ENCODE data around the gene MUC2.
"Not testable (repeated sequence)": the region's sequence is repeated elsewhere in the genome, so short reads cannot be mapped to it uniquely, and the experiment has no call there.

Gene MUC2

DNA sequence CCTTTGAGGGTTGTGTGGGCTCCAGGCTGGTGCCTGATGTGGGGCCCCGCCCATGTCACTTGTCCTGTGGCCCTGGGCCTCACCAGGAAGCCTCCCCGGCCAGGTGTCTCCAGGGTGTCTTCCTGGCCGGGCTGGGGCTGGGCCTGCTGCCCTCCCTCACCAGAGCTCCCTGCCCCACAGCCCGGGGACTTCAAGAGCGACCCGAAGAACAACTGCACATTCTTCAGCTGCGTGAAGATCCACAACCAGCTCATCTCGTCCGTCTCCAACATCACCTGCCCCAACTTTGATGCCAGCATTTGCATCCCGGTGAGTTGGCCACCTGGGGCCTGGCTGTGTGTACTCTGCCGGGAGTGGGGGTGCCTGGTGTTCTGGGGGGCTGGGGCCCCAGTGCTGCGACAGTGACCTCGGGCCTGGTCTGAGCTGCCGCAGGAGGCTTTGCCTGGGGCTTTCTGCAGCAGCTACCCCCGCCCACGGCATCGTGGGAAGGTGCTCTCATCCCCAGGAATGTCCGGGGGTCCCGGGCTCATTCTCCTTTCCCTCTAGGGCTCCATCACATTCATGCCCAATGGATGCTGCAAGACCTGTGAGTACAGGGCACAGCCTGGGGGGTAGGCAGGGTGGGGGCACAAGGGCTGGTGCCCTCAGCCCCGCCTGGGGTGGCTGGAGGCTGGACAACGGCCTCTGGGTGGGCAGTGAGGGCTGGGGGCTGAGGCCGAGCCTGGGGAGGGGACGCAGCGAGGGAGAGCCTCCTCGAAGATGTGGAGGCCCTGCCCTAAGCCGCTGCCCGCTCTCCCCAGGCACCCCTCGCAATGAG, 34.6 kb downstream of the MUC2 start:
- no peak for DNase-seq

DNA sequence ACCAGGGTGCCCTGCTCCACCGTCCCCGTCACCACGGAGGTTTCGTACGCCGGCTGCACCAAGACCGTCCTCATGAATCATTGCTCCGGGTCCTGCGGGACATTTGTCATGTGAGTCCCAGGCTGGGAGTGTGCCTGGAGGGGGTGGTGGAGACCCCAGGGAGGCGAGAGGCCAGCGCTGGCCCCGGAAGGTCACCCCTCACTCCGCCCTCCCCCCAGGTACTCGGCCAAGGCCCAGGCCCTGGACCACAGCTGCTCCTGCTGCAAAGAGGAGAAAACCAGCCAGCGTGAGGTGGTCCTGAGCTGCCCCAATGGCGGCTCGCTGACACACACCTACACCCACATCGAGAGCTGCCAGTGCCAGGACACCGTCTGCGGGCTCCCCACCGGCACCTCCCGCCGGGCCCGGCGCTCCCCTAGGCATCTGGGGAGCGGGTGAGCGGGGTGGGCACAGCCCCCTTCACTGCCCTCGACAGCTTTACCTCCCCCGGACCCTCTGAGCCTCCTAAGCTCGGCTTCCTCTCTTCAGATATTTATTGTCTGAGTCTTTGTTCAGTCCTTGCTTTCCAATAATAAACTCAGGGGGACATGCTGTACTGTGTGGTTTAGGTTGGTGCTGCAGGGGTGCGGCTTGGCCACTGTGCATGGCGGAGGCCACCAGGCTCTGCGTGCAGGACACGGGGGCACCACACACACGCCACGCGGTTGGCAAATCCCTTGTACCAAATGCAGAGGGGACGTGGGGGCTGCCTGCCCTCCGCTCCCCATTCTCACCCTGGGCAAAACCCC, 35.4 kb downstream of the MUC2 start:
- no peak for DNase-seq

GRCh38 chr11:1111545-1112212, 37.0 kb downstream of the MUC2 start:
- no peak for DNase-seq

DNA sequence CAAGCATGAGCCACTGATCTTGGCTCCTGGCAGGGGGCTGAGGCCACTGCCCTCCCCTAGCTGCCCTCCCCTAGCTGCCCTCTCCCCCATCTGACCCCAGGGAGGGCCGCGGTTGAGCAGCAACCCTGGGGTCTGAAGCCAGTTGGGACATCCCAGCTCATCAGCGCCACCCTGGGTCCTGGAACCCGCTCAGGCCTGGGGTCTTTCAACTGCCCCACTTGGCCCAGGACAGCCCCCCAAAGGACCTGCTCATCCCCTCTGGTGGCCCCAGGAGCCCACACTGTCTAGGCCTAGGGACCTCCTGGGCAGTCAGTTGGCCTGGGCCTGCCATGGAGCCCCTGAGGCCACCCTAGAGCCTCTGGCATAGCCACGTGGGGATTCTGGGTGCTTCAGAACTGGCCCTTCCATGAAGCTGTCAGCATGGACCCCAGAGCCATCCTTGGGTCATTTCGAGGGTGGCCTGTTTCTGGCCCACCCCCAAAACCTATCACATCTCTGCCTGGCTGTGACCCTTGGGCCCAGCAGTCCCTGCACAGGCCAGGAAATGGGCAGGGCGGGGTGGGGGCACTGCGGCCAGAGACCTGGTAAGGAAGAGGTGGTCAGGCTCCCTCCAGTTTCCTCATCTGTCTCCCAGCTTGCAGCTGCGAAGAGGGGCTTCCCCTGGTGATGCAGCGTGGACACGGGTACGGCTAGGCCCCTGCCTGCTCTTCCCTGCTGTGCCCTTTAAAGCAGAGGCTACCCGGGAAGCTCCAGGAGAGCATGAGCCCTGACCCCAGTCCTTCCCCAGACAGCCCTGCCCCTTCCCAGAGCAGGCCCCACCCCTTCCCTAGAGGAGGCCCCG, 37.9 kb downstream of the MUC2 start:
- no peak for DNase-seq

GRCh38 chr11:1113405-1114201, 38.9 kb downstream of the MUC2 start:
- DNase-seq, result no peak

DNA sequence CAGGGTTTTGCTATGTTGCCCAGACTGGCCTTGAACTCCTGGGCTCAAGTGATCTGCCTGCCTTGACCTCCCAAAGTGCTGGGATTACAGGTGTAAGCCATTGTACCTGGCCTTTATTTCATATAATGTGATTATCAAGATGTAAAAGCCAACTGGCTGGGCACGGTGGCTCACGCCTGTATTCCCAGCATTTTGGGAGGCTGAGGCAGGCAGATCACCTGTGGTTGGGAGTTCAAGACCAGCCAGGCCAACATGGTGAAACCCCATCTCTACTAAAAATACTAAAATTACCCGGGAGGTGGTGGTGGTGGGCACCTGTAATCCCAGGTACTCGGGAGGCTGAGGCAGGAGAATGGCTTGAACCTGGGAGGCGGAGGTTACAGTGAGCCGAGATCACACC, 40.6 kb downstream of the MUC2 start:
- not testable (repeated sequence) for DNase-seq

- no peak for DNase-seq
Measured at GRCh38 chr11:1116104-1116503, 41.4 kb downstream of the MUC2 start.

GRCh38 chr11:1116666-1117390, 42.2 kb downstream of the MUC2 start:
- no peak for DNase-seq

- DNase-seq, result no peak
Measured at GRCh38 chr11:1117992-1118391, 43.3 kb downstream of the MUC2 start.

DNA sequence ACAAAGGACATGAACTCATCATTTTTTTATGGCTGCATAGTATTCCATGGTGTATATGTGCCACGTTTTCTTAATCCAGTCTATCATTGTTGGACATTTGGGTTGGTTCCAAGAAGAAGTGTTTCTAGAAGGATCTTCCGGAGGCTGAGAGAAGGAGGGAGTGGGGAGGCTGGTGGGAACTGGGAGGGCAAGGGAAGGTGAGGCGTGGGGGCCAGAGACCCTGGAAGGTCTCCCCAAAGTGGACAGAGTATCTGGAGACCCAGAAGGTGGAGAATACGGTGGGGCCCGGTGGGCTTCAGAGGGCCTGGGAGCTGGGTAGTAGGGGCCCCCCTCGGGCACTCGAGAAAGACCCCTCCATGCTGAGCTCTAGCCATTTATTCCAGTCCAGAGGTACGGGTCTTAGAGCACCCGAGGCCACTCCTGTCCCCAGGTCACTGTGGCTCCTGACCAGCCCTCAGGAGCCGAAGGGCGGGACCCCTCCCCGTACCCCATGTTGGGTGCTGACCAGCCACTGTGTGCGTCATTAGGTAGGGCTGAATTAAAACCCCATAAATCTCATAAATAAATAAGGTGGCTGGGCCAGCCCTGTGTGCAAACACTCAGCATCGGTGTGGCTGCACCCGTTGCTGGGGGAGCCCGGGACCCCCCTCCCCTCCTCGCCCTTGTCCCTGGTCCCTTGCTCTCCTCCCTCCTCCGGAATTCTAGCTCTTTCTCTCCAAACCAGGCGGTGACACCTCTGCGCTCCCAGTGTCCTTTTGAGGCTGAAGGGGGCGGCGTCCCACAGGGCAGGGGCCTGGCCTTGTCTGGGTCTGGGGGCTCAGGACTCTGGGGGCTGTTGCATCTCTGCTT, 44.3 kb downstream of the MUC2 start:
- DNase-seq, result no peak

DNA sequence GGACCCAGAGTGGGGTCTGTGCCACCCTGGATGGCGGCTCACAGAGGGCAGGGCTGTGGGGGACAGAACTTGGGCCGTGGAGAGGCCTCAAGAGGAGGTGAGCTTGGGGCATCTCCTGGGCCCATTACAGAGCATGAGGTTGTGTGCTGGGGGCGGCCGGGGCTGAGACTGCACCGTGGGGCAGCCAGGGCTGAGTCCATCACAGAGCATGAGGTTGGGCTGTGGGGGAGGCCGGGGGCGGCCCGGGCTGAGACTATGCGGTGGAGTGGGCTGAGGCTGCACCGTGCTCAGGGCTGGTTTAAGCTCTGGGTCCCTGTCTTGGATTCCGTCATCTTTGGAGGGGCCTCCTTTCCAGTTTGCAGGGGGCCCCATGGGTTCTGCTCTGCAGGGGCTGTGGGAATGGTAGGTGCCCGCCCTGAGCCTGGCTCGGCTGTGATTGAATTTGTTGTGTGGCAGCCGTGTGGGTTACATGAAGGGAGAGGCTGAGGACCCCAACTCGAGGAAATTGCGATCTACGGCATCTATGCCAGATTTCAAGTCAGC, 45.0 kb downstream of the MUC2 start:
- no peak for DNase-seq

DNA sequence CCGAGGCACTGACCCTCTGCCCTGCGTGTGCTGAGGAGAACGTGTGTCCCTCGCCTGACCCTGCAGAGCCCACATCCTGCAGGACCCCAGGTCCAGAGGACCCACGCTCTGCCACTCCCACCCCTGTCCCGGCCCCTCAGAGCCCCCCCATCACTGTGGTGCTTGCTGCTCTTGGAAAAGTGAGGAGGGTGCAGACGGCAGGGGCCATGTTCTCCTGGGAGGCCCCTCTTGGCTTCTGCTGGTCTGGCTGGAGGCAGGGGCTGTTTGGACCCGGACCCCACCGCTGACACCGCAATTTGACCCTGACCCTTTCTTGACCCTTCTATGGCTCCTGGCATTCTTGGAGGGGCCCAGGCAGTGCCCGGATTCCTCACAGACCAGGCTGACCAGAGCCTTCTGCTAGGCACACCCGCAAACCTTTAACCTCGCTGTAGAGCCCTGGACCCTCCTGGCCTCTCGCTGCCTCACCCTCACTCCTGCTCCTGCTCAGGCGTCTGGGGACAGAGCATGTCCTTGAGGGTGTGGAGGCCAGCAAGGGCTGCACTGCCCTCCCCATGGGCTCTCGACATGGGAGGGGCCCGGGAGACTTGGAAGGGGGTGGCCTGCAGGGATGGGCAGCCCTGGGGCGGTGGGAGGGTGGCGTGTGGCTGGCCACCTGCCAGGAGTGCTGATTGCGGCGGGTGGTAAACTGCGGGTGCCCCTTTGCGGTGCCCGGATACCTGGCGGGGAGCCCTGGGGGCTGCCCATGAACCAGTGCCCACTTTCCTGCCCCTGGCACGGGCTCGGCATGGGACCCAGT, 46.1 kb downstream of the MUC2 start:
- no peak for DNase-seq

DNA sequence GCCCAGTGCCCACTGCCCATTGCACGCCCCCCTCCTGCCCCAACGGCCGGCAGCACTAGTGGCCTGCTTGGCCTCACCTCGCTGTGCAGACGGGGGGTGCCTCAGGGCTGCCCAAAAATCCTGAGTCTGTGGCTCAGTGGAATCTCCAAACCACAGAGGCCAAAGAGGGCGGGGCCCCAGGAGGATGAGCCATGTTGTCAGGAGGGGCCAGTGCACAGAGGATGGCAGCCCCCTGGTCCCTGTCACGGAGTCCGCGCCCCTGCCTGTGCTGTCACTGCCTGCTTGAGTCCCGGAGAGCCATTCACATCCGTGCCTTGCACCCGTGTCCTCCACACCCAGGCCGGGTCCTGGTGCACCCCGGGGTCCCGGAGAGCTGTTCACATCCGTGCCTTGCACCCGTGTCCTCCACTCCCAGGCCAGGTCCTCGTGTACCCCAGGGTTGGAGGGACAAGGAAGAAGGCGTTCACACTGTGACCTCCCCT, 46.7 kb downstream of the MUC2 start:
- no peak for DNase-seq

- DNase-seq, result no peak
Measured at GRCh38 chr11:1121813-1122663, 47.4 kb downstream of the MUC2 start.

GRCh38 chr11:1122664-1123002, 48.0 kb downstream of the MUC2 start:
- DNase-seq, result no peak

DNA sequence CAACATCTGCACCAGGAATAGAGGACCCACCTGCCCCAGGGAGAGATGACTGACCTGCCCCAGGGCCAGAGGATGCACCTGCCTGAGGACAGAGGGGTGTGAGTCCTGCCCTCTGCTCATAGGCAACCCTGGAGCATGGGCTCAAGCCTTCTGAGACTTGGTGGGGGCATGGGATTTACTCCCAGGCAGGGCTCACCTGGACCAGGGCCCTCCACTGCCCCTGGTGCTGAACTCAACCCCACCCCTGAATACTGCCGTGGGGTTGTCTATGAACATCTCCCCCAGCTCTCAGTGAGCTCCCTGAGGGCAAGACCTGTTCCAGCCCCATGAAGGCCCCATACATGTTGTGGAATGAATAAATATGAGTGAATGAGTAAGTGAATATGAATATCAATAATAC, 49.3 kb downstream of the MUC2 start:
- no peak for DNase-seq

Data from NCI-H774 (cell line).